ENCODE results near the gene CD8A.

CD8A gene

GRCh38 chr2:86833315-86833714 is 42.6 kb upstream of the CD8A start (continued):
- no peak for TF ChIP-seq CREB5 (CRISPR knock-in tag; IDR thresholded peaks at IDR 0.05; ENCODE audit: low read depth)

GRCh38 chr2:86832334-86833096 is 41.8 kb upstream of the CD8A start:
- TF ChIP-seq TSHZ2 (CRISPR knock-in tag; IDR thresholded peaks at IDR 0.05): no peak
- TF ChIP-seq OSR1 (CRISPR knock-in tag; IDR thresholded peaks at IDR 0.05): no peak
- no peak for TF ChIP-seq RARB (CRISPR knock-in tag; IDR thresholded peaks at IDR 0.05)
- no peak for TF ChIP-seq PATZ1 (CRISPR knock-in tag; IDR thresholded peaks at IDR 0.05; ENCODE audit: borderline replicate concordance)
- no peak for TF ChIP-seq CSRNP3 (CRISPR knock-in tag; IDR thresholded peaks at IDR 0.05)
- TF ChIP-seq PPARA (CRISPR knock-in tag; IDR thresholded peaks at IDR 0.05; ENCODE audit: borderline replicate concordance): no peak
- no peak for TF ChIP-seq CREB5 (CRISPR knock-in tag; IDR thresholded peaks at IDR 0.05; ENCODE audit: low read depth)
- no peak for TF ChIP-seq CSDC2 (CRISPR knock-in tag; IDR thresholded peaks at IDR 0.05)
- TF ChIP-seq ZFP3 (CRISPR knock-in tag; IDR thresholded peaks at IDR 0.05): no peak
- no peak for TF ChIP-seq ZNF70 (CRISPR knock-in tag; IDR thresholded peaks at IDR 0.05)
- TF ChIP-seq ARNTL (CRISPR knock-in tag; IDR thresholded peaks at IDR 0.05; ENCODE audit: borderline replicate concordance, low read depth): no peak
- ATAC-seq: no peak

- no peak for ATAC-seq
- no peak for TF ChIP-seq SNAI2 (CRISPR knock-in tag; IDR thresholded peaks at IDR 0.05)
- TF ChIP-seq ESRRG (CRISPR knock-in tag; IDR thresholded peaks at IDR 0.05): no peak
- TF ChIP-seq ZC3H10 (CRISPR knock-in tag; IDR thresholded peaks at IDR 0.05): no peak
- no peak for TF ChIP-seq ZNF70 (CRISPR knock-in tag; IDR thresholded peaks at IDR 0.05)
- no peak for TF ChIP-seq POU6F1 (CRISPR knock-in tag; IDR thresholded peaks at IDR 0.05; ENCODE audit: borderline replicate concordance, low read depth)
- TF ChIP-seq CSRNP3 (CRISPR knock-in tag; IDR thresholded peaks at IDR 0.05): no peak
- TF ChIP-seq CREB5 (CRISPR knock-in tag; IDR thresholded peaks at IDR 0.05; ENCODE audit: low read depth): no peak
- no peak for TF ChIP-seq ZNF565 (CRISPR knock-in tag; conservative IDR thresholded peaks at IDR 0.05; ENCODE audit: low read depth)
- TF ChIP-seq ZNF8 (CRISPR knock-in tag; IDR thresholded peaks at IDR 0.05): no peak
- TF ChIP-seq CSDC2 (CRISPR knock-in tag; IDR thresholded peaks at IDR 0.05): no peak
- no peak for TF ChIP-seq PATZ1 (CRISPR knock-in tag; IDR thresholded peaks at IDR 0.05; ENCODE audit: borderline replicate concordance)
- TF ChIP-seq OSR1 (CRISPR knock-in tag; IDR thresholded peaks at IDR 0.05): no peak
- TF ChIP-seq BACH2 (CRISPR knock-in tag; IDR thresholded peaks at IDR 0.05; ENCODE audit: borderline replicate concordance): no peak
- TF ChIP-seq TOX (CRISPR knock-in tag; IDR thresholded peaks at IDR 0.05; ENCODE audit: borderline replicate concordance): no peak
- no peak for TF ChIP-seq ZFP3 (CRISPR knock-in tag; IDR thresholded peaks at IDR 0.05)
- no peak for TF ChIP-seq RARB (CRISPR knock-in tag; IDR thresholded peaks at IDR 0.05)
These were observed 40.8 kb upstream of the CD8A start for GRCh38 chr2:86831537-86831936.

All from SK-N-SH treated with all-trans-retinoic acid at 6 μM for 48 hours (cell line).